HG02970 (cell line): ENCODE results near the gene FADD.
"Not testable (repeated sequence)": the region's sequence is repeated elsewhere in the genome, so short reads cannot be mapped to it uniquely, and the experiment has no call there.

Experiments used
- ATAC-seq: cut with Tn5 transposase; IDR thresholded peaks from one replicate; pipeline ENCODE4 v1.9.1; 2021; ENCODE audit warnings: mild to moderate bottlenecking, moderate library complexity, moderate number of reproducible peaks; ENCODE audit not compliant: unreplicated experiment, low FRiP score

Gene FADD

DNA sequence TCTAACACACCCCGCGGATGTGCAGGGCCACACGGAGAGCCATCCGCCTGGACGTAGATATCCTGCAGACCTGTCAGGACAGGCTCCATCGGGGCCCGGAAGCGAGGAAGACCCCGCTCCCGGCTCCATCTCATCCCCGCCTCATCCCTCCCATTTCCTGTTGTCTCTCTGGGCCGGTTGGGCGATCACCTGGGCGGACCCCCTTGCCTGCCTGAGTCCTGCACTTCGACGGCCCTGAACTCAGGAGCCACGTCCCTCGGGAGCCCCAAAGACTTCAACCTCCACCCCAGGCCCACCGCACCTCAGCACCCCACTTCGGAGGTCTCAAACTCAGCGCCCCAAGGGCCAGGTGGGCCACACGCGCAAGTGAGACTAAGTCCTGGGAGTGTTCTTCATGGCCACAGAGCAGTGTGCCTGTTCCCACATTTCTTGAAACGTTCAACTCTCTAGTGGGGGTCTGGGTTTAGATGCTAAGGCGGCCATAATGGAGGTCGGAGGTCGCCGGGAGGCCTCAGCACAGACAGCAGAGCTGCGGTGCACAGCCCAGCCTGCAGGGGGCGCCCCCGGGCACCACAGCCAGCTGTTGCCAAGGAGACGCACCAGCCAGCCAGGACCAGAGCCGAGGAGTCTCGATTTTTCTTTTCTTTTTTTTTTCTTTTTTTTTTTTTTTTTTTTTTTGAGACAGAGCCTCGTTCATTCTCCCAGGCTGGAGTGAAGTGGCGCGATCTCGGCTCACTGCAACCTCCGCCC, 26.0 kb upstream of the FADD start:
- no peak for ATAC-seq

DNA sequence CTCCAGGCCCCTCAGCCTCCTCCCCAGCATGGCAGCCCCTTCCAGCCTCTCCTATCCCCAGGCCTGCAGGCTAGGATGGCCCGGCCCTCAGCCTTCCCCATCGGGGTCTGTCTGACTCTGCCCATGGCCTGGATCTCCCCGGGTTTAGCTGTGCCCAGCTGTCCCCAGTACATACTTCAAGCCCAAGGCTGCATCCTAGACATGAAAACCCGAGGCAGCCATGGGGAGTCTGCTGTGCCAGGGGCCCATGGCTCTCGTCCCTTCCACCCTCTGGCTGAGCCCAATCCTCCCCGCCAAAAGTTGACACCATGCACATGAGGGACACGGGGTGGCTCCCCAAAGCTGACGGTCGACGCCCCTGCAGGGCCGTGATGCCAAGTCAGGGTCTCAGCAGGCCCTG, 22.2 kb upstream of the FADD start:
- ATAC-seq = no peak

DNA sequence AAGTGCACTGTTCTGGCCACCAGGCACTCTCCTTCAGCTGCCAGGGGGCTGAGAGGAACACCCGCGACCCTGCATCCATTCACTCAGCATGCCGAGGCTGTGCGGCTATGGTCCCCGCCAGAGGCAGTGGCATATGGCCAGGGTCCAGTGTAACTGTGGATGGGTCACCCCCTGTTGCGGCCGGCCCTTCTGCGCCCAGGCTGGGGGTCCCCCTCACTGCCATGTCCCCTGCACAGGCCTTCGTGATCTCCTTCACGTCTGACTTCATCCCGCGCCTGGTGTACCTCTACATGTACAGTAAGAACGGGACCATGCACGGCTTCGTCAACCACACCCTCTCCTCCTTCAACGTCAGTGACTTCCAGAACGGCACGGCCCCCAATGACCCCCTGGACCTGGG, 20.8 kb upstream of the FADD start:
- ATAC-seq = no peak

DNA sequence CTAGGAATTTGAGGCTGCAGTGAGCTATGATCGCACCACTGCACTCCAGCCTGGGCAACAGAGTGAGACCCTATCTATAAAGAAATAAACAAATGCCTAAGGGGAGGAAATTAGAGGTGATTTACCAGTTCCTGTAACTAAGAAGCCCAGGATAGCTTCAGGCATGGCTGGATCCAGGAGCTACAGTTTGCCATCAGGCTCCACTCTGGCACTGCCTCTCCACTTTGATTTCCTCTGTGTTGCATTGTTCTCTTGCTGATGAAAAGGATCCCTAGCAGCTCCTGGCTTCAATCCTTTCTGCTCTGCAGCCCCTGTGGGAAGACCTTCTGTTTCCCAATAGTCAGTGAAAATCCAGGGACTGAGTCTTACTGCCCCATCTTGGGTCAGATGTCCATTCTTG, 20.1 kb upstream of the FADD start:
- ATAC-seq = no peak

DNA sequence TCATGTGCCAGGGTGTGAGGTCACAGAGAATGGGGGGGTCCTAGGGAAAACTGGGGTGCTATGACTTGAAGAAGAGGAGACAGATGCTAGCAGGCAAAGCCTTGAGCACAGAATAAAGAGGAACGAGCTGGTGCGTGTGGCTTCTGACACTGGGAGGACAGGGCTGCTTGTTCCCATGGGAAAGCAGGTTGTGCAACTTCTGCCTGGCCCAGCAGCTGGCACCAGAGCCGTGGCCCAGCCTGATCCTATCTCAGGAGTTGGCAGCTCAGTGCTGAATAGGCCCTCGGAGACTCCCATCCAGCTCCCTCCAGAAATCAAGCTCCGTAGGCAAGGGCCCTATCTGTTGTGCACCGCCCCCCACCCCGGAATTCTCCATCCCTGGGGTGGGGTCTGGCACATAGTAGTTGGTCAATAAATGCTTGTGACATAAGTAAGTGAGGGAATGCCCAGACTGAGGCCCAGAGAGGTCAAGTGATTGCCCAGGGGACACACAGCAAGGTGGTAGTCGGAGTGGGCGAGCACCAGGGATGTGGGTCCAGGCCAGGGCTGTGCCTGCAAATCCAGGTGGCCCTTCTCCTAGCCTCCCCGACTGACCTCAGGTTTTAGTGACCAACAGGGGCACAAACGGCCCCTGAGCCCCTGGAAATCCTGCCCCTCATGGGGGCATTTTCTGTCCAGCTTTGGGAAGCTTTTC, 19.5 kb upstream of the FADD start:
- ATAC-seq = no peak

DNA sequence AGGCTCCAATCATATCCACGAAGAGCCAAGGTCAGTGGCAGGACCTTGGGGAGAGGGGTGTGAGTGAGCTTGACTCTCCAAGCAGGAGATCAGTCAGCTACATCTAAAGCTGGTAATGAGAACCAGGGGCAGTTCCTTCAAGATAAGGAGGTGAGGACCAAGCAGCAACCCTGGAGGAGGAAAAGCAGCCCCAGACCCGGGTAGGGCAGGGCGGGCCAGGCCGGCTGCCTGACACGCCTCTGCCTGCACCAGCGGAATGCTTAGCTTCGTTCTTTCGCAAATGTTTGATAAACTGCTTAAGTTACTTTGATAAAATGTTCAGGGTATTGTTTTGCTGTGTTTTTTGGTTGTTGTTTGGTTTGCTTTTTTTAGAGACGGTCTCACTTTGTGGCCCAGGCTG, 18.7 kb upstream of the FADD start:
- ATAC-seq = no peak

DNA sequence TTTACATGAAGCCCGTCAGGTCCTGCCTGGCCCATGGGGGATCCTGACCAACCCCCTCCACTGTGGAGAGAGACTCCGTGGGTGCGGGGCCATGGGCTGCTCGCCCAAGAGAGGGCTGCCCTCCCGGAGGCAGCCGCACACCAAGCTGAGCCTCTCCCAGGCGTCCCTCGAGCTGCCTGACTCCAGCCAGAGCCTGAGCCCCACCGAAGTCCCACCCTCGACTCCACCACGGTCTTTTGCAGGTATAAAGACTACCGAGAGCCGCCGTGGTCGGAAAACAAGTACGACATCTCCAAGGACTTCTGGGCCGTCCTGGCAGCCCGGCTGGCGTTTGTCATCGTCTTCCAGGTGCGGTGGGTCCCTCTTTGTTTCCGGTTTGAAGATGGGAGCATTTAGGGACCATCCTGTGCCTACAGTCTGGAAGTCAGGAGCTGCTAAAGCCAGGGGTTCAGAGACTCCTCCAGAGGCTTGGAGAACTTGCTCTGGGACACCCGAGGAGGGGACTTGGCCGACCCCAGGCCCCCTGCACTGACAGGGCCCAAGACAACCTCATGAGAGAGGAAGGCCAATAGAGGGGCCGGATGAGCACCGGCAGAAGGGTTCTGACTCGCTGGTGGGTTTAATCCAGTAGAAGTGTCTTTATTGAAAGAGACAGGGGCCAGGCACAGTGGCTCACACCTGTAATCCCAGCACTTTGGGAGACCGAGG, 17.6 kb upstream of the FADD start:
- ATAC-seq = no peak

DNA sequence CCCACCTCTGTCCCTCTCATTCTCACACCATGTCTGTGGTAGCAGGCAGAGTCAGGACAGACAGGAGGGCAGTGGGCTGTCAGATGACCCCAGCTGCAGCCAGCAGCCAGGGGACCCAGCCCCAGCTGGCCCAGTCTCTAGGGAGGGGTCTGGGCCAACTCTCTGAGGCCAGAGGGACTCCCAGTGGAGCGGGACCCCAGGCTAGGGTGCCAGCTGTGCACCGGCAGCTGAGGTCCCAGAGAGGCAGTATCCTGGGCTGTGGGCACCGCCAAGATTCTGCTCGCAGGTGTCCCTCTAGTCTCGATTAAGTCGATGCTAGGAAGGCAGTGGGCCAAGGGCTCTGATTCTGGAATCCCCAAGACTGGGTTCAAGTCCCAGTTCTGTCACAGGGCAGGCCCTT, 16.7 kb upstream of the FADD start:
- ATAC-seq = no peak

DNA sequence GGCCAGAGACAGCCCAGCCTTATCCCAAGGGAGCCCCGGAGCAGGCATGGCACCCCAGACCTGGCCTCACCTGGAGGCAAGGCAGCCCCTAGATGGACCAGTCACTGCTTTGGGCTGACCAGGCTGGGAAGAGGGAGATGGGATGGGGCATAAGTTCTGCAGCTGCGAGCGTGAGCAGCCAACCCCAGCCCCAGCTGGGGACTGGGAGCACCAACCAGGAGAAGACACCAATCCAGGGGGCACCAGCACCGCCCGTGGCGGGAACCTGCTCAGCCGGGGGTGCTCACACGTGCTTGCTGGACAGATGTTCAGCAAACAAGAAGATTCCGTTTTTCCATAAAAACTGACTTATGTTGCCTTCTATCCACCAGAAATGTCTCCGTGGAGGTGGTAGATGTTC, 16.2 kb upstream of the FADD start:
- ATAC-seq = no peak

DNA sequence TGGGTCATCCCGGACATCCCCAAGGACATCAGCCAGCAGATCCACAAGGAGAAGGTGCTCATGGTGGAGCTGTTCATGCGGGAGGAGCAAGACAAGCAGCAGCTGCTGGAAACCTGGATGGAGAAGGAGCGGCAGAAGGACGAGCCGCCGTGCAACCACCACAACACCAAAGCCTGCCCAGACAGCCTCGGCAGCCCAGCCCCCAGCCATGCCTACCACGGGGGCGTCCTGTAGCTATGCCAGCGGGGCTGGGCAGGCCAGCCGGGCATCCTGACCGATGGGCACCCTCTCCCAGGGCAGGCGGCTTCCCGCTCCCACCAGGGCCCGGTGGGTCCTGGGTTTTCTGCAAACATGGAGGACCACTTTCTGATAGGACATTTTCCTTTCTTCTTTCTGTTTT, 15.3 kb upstream of the FADD start:
- no peak for ATAC-seq

DNA sequence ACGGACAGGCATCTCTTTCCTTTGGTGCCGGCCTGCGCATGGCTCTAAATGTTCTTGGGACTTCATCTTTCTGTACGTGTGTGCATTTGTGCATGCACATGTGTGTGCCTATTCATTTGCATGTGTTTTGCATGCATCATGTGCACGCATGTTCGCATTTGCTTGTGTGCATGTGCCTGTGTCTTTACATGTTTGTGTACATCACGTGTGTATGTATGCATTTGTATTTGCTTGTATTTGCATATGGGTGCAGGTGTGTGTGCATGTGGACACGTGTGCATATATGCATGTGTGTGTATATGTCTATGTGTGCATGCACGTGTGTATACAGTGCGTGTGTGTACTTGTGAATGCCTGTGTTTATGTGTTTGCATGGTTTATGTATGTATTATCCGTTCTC, 13.5 kb upstream of the FADD start:
- ATAC-seq = no peak

DNA sequence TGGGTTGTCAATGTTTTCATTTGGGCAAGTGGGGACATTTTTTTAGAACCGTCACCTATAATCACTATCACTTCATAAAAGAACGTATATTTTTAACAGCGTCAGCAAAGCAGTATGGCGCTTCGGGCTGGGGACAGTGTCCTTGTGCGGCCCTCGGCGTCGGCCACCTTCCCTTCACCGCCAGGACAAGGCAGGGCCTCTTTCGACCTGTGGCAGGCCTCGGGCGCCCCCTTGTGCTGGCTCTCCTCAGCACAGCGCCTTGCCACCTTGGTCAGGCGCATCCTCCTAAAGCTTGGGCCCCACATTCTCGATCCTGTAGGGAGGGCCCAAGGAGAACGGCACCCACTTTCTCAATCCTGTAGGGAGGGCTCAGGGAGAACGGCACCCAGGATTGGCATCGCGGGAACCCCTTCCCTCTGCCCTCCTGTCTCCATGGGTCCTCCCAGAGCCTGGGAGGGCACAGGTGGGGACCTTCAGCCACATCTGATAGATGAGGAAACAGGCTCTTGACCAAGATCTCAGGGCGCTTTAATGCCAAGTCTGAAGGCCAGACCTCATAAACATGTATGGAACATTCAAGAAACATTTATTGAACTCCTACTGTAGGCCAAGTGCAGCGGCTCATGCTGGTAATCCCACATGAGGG, 11.5 kb upstream of the FADD start:
- no peak for ATAC-seq

DNA sequence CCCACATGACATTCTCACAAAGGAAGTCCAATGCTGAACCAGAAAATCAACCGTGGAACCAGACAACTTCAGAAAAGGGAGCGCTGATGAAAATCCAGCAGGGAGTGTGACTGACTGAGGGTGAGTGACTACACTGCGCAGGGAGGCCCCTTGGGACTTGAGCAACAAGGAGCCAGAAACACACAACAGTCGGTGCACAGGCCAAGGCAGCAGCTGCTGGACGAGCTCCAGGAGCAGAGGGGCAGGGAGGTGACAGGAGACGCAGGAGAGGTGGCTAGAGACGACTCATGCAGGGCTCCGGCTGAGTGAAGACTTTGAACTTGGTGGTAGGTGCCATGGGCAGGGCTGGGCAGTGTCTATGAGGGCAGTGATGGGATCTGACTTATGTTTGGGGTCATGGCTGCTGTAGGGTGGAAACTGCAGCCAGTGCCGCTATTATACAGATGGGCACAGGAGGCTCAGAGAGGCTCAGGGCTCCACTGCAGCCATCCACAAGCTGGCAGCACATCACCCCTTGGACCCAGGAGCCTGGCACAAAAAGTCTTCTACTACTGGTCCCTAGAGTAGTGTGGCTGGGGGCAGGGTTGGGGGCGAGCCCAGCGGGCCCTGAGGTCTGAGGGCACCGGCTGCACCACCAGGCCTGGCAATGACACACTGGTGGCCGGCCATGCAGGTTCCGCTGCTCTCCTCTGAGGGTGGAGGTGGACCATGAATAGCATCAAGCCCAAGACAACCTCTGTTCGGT, 10.3 kb upstream of the FADD start:
- ATAC-seq = no peak

DNA sequence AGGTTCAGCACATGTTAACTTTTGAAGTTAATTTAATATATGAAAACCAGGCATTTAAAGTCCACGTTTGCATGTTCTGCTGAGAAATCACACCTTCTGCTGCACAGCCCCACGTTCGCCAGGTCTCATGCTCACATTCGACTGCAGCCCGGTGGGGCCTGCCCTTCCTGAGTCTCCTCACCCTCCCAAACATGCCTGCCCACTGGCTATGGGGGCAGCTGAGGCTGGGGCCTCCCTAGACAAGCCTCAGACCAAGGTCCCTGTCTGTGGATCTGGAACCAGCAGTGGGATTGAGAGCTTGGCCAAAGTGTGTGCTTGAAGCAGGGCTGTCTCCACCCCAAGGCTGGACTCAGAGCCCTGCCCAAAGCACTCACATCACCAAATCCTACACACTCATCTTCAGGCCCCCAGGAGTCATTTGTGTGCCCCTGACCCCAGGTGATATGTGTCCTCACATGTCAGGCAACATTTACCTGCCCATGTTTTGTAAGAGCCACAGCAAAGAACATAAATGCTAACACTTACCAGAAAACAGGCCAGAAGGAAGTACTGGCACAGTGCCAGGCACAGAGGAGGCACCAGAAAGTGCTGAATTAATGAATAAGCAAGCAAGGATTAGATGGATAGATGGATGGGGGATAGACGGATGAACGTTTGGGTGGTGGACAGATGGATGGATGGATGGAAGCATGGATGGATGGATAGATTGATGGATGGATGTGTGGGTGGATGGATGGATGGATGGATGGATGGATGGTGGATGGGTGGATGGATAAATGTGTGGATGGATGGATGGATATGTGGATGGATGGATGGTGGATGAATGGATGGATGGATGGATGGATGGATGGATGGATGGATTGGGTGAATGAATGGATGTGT, 9.4 kb upstream of the FADD start:
- no peak for ATAC-seq

DNA sequence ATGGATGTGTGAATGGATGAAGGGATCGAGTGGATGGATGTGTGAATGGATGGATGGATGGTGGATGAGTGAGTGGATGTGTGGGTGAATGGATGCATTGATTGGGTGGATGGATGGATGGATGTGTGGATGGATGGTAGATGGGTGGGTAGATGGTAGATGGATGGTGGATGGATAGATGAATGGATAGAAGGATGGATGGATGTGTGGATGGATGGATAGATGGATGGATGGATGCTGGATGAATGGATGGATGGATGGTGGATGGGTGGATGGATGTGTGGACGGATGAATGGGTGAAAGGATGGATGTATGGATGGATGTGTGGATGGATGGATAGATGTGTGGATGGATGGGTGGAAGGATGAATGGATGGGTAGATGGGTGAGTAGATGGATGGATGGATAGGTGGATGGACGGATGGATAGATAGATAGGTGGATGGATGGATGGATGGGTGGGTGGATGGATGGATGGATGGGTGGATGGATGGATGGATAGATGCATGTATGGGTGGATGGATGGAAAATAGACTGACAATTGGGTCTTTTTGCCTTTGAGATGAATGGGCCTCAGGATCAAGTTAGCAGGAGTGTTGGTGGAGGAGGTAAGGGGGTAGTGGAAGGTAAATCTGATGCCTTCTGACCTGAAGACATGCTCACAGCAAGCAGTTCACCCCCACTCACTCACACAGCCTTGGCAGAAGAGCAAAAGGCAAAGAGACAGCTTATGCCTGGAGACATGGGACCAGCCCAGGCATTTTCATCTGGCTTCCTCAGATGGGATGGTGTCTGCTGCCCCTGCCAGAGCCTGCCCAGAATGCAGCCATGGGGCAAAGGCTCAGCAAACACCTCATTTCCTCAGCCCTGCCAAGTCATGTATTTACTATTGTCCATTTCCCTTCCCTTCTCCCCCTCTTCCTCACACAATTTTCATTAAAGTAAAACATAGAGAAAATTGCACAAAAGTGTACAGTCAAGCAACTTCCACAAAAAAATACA, 8.0 kb upstream of the FADD start:
- no peak for ATAC-seq

DNA sequence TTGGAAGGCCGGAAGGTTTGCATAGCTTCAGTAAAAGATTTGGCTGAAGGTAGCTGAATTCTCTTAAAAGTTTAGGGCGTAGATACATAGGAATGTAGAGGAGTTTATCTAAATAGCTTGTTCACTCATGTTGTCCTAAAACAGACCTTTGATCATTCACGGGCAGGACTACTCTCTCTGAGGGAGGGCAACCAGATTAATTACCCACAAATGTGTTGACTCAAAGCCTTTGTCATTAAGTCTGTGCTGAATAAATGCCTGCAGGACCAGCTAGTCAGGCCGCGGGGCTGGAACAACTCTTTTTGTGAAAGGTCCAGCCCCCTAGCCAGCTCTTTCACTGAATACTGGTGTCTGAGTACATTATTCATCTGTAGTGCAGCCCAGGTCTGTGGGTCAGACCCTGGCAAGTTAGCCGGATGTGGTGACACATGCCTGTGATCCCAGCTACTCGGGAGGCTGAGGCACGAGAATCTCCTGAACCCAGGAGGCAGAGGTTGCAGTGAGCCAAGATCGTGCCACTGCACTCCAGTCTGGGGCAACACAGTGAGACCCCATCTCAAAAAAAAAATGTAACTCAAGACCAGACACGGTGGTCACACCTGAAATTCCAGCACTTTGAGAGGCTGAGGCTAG, 2.8 kb upstream of the FADD start:
- ATAC-seq = no peak

DNA sequence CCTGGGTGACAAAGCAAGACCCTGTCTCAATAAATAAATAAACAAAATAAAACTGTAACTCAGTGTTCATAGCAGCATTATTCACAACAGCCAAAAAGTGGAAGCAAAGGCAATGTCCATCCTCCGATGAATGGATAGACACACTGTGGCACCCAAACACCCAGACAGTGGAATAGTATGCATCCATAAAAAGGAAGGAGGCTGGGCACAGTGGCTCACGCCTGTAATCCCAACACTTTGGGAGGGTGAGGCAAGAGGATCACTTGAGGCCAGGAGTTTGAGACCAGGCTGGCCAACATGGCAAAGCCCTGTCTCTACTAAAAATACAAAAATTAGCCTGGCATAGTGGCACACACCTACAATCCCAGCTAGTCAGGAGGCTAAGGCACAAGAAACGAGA, 2.0 kb upstream of the FADD start:
- not testable (repeated sequence) for ATAC-seq
